Limb (tissue), 2 donors: ENCODE results near the gene BHLHE23.

Experiments
- DNase-seq, 2 donors: peaks; one replicate each; pipeline ENCODE4 v3.0.0-alpha.2; 2016; ENCODE audit errors: extremely low spot score in 2 of 2

The BHLHE23 gene

DNA sequence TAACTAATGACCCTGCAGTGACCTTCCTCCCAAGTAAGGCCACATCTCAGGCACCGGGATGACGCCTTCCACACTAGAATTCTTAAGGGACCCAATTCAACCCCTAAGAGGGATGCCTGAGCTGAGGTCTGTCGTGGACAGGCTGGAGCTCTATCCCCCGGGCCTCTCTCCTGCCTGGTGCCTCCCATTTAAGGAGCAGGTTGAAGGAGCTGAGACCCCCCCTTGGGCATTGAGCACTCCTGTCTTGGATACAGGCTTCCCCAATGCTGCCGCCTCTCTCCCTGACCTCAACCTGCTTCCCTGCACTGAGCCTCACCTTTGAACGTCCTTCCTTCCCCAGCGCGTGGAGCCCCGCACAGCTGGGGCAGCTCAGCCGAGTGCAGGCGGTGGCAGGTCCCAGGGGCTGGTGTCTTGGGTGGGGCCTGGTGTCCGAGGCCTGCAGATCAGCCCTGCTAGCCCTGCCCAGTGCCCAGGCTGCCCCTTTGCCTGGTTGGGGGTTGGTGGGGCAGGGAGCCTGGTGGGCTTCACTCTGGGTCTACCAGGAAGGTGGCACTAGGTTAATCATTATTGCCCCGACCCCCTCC lies 19.9 kb upstream of the BHLHE23 start:
- peak in 1 of 2 donors; percentile 24 for DNase-seq

DNA sequence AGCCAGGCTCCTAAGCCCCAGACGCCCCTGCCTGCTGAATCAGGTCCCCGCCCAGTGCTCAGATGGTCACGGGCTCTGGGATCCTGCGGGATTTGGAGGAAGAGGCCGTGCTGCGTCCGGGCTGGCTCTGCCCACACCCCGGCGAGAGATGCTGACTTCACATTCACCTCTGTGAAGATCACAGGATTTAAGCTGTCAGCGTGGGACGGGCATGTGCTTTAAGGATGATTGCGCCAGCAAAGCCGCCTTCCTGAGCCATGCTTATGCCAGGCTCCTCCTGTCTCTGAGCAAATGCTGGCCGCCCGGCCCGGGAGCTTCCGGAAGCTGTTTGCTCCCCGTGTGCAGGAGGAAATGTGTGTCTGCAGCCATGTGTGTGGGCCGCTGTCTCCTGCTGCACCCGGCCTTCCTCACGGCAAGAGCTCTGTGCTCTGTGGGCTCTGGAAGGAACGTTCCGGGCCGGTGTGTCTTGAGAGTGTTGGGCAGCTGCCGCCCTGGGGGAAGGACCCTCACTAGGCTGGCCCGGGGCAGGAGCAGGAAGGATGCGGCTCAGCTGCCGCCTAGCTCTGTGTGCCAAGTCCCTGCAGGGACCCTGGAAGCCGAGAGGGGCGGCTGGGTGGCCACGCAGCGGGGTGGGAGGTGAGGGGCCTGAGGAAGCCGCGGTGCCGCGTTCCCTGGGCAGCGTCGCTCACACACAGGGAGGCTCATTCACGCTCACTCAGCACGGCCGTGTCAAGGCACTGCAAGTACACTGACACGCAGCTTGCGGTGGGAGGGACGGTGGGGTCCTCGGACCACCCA lies 19.0 kb upstream of the BHLHE23 start:
- DNase-seq: peak in 1 of 2 donors; percentile 33

DNA sequence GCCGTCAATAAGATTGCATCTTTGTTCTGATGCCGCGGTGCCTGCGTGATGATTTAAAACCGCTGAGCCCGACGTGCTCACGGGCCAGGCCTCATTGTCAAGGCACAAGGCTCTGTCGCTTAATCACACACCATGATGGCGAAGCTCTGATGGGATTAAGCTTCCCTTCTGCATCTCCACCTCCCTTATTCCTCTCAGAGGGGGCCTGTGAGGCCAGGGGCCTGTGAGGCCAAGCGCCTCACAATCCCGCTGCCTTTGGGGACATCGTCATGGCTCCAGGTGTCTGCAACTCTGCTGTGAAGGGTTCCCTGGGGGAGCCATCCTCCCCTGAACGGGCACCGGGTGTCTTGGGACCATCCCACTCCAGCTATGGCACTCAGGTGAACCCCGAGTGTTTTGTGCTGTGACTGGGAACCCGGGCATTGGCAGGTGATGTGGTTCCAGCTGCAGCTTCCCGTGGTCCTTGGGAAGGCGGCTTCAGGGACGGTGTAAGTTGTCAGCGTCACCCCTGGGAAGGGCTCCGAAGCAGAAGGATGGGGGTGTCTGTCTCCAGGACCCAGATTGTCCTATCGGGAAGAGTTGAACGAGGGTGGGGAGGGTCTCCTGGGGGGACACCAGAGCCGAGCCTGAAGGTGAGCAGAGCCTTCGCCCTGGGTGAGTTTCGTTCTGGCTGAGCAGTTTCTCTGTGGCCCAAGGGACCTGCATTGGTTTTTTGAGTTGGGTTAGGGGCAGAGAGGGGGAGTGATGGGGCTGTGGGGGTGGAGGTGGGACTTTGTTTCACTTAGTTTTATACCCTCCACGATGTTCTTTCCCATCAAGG lies 18.0 kb upstream of the BHLHE23 start:
- peak in 1 of 2 donors; percentile 21 for DNase-seq

DNA sequence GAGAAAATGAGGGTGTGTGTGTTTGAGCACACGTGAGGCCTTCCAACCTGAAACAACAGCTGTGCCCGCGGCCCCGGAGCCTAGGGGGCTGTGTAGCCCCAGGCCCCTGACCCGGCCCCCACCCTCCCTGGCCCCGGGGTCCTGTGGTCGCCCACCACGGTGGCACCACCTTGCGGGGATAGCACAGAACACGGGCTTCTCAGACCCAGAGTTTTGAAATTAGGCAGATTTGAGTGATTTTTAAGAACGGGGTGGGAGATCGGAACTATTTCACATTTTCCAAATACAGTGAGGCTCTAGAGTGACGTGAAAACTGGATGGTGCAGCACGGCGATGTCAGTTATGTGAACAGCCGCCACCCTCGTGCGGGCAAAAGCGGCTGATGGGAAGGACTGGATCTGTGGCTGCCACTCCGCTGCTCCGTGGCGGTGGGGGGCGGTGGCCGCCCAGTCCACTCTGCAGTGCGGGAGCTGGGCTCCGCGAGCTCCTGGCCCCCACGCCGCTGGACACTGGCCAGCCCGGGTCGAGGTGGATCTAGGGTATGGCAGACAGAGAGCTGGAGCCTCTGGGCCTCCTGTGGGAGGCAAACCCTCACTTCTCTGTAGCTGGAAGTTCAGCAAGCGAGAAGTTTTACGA lies 17.3 kb upstream of the BHLHE23 start:
- DNase-seq: peak in 1 of 2 donors; percentile 24

DNA sequence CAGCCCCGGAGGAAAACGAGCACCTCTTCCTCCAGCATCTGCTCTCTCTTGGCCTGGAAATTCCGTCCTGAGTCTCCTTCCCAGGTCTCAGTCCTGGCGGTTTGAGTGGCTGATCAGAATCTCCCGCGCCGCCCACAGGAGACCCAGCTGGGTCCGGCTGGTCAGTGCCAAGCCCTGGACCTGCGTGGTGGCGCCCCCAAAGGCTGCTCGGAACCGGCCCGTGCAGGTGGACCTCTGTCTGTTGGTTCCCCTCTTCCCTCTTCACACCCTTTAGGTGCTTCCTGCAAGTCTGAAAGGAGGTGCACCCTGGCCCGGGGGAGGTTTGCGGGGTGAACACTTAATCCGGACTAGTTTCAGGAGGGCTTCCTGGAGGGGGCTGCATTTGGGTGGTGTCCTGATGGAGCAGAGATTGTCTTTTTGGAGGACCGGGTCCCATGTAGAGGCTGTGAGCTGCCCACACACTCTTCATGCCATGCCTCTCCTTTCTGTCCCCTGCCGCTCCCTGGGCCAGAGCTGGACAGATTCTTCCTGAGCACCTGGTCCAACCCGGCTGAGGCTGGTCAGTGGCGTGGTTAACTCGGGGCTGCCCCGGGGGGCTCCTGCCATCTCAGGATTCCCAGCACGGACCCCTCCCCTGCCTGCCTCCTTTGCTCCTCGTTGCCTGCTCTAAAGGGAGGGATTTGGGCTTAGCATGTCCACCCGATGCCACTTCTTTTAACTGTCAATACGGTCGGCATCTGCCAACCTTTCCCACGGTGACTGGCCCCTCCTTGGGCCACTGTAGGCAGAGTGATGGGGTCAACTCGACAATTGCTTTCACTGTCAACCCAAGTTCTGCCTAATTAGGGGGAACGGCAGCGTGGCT lies 16.5 kb upstream of the BHLHE23 start:
- peak in 1 of 2 donors; percentile 23 for DNase-seq

DNA sequence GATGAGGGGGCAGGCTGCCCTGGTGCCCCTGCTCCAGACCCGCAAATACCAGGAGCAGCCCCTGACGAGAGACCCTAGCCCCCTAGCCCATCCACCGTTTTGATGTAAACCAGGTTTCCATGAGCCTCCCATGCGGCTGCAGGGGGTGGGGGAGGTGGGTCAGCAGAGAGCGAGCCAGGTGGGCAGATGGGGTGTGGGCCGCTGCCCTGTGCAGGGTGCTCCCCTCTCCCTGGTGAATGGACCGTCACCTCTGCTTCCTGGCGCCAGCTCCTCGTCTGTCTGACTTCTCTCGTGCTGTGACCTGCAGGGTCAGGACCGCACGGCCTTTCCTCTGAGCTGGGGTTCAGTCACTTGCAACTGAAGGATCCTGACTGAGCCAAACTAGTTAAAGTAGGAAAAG lies 15.7 kb upstream of the BHLHE23 start:
- DNase-seq: peak in 1 of 2 donors; percentile 17

DNA sequence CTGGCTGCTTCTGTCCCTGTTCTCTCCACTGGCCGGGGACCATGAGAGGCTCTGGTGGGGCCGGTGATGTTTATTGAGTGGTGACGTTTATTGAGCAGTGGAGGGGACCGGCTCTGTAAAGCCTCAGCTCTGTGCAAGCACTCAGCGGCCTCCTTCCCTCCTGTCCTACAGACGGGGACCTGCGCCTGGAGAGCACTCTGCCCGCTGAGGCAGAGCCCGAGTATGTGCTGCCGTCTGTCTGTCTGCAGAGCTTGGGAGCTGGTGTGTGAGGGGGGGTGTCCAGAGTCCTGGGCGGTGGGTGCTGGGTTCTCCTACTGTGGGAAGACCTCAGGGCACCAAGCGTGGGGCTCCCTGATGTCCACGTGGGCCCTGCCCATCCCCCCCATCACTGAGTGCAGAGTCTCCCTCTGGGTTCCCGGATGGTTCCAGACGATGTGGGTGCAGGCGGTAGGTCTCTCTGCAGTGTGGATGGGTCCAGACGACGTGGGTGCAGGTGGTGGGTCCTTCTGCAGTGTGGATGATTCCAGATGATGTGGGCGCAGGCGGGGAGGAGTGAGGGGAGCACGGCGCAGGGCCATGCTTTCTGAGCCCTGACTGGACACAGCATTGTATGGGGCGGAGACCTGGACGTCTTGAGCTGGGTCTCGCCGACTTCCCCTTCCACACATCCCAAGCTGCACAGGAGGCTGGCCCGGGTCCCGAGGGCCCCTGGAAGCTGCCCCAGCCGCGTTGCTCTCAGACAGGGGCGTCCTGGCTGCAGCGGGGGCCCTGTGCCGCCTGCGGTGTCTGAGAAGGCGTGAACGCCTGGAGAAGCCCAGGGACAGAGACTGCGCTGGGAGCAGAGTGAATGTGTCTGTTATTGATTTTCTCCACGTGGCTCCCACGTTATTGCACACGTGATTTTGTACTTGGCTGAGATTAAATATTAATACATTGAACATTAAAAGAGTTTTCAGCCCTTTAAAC lies 14.9 kb upstream of the BHLHE23 start:
- peak in 1 of 2 donors; percentile 25 for DNase-seq

DNA sequence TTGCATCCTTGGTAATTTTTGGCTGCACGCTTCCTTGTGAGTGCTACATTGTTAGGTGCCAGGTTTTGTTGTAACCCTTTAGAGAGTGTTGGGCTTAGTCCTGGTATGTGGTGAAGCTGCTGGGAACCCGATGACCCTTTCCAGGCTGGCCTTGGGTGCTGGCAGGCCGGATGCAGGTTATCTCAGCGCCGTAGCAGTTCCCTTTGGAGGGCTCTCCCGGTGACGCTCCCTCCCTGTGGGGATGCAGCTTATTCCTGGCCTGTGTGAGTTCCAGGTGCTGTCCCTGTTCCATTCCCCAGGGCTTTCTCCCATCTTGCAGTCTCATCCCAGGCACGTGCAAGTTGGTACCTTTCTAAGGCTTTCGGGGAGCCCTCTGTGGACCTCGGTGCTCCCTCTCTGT lies 13.9 kb upstream of the BHLHE23 start:
- peak in 1 of 2 donors; percentile 20 for DNase-seq

DNA sequence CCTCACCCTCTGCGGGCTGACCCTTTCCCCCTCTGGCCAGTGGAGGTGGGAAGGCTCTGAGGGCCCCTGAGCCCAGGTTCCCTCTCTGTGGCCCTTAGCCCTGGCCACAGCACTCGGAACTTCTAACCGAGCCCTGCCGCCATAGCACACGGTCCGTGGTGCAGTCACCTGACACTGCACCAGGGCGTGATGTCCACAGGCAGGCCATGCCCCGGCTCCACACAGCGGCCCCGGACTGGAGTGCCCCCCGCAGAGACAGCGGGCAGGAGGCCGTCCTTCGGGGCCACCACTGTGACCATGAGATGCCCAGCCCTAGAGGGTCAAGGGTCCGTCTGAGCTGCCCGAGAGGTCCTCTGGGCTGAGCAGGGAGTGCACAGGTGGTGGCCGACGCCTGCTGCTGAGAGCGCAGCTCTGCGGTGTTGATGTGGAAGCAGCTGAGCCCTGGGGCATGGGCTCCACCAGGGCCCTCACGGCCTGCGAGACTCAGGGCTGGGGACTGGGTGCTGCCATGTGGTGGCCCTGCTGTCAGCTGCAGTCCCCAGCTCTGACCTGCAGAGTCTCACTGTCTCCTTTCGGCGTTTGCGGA lies 11.2 kb upstream of the BHLHE23 start:
- DNase-seq: peak in 1 of 2 donors; percentile 13

DNA sequence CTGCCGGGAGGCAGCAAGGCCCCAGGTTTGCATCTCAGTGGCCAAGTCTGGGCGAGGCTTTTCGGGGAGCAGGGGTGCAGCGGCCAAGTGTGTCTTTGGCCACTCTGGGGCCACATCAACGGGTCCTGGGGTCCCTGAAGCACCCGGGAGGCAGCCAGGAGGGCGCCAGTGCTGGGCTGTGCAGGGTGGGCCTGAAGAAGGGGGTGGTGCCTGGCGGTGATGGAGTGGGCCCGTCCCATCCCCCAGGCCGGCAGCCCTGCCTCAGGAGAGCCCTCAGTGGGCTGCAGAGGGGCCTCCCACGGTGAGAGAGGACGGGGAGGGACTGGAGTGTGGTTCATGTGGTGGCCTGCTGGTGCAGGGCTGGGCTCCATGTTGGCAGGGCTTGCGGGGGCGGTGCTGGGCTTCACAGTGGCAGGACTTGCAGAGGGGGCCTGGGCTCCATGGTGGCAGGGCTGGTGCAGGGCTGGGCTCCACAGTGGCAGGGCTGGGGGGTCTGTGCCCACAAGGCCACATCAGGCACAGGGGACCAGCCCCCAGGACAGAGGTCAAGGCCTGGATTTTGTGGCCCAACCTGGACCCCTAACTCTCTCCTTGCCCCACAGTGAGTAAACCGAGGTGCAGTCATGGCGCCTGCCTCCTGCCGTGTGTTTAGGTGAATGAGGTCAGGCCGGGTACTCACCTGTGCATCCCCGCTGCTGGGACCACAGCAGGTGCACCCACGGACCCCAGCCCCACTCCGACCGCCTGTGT lies 10.5 kb upstream of the BHLHE23 start:
- peak in 1 of 2 donors; percentile 21 for DNase-seq

DNA sequence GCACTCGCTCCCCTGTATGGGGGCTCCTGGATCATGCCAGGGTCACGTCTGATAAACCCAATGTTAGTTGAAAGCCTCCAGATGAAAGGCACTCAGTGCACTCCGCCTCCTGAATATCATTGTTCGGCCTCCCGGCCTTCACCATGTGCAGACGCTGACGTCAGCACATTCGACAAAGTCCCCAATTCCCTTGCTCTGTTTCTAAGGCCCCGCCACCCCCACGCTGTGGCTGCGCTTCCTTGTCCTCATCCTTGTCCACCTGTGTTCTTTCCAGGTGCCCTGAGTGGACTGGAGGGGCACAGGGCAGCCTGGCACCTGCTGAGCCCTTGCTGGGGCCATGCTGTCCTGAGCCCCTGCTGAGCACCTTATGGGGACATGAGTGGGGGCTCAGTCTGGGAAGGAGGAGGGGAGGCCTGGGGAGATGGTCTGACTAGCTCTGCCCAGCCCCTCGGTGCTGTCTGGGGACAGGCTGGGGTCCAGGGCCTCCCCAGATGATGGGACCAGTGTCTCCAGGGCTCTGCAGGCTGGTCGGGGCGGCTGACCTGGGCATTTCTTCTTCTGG lies 9.8 kb upstream of the BHLHE23 start:
- peak in 1 of 2 donors; percentile 27 for DNase-seq

DNA sequence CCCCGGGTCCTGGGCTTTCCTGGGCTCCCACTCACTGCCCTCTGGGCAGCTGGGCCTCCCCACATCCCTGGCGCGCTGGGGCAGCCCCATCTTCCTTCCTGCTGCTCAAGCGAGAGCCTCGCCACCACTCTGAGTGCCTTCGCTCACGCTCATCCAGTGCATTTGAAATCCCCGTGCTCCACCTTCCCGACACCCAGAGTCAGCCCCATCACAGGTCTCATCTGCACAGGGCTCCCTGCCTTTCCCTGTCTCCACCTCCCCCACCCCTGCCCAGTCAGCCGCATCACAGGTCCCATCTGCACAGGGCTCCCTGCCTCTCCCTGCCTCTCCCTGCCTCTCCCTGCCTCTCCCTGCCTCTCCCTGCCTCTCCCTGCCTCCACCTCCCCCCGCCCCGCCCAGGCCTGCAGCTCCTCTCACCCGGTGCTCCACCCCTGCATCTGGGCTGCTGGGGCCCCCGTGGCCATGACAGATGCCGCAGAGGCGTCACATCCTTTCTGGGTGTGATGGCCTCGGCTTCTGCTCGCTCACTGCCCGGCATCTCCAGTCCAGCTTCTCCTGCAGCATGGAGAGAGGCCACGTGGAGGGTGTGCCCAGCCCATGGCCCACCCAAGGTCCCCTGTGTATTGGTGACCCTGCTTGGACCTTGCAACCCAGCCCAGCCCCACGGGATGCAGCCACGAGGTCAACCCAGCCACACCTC lies 9.0 kb upstream of the BHLHE23 start:
- DNase-seq: no peak

DNA sequence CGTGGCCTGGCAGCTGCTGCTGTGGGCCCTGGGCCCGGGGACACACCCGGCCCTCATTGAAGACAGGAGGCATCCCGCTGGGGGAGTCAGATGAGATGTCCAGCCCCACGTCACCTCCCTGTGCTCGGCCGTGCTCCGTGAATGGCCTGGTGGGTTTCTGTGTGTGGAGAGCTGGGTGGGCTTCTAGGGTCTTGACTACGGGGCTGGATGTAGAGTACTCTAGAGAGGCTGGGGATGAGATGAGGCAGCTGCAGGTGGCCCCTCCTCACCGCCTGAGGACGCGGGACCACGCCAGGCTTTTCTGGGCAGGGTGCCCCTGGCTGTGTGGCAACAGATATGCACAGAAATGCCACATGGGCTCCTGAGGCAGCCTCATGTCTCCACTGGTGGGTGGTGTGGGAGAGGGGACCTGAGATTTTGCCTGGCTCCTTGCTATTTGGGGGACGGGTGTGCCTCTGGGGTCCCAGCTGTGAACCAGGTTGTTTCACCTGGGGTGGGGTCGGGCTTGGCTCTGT lies 8.4 kb upstream of the BHLHE23 start:
- no peak for DNase-seq

DNA sequence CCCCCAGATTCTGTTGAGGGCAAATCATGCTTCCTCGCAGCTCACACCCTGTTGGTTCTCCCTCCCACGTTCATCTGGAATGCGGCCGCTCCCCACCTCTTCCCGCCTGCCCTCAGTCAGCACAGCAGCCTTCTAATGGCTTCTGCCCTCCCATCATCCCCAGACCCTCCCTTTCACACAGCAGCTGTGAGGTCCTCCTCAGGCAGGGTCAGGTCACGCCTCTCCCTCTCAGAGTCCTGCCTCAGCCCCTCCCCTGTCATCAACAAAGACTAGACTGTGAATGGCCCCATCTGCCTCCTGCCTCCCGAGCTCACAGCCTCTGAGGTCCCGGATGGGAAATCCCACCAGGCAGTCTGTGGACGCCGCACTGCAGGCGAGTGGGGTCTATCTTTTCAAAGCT lies 7.9 kb upstream of the BHLHE23 start:
- DNase-seq: peak in 1 of 2 donors; percentile 45

DNA sequence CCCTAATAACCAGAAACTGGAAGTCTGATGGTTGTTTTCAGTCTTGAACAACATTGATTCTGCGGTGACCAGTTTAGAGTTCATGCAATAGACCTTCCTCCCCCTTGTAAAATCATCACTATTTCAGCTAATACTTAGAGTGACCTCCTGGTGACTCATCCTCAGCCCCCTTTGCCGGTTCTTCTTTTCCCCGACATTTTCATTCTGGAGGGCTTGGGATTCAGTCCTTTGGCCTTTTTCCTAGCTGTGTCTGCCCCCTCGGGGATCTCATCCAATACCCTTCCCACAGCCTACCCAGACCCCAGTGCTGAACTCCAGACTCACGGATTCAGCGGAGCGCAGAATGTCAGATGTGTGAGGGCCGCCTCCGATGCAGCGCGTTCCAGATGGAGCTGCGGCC lies 7.5 kb upstream of the BHLHE23 start:
- DNase-seq: no peak

DNA sequence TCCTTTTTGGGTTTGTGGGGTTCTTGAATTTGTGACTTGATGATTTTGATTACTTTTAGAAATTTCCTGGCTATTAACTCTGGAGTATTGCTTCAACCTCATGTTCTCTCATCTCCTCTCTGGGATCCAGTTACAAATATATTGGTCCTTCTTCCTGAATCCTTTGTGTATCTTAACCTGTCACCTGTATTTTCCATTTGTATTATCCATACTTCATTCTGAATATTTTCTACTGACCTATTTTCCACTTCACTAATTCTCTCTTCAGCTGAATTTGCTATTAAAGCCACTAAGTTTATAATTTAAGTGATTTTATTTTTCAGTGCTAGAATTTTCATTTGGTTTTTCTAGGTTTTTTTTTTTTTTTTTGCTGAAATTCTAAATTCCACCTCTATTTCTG lies 6.4 kb upstream of the BHLHE23 start:
- DNase-seq: no peak

DNA sequence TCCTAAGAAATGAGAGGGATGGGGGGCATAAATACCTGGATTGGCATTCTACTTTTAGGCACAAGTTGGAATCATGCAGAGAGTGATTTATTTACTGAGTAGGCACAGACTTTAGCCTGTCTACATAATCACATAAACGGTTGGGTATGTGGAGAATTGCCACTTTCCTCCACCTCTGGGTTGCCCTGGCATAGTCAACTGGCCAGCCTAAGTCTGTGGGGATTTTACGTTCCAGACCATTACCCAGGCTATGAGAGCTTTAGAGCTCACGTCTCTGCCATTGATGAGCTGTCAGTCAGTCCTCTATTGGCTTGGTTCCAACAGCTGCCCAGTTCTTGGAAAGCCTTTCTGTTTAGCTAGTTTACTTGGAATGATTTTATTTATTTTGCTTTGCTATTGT lies 5.0 kb upstream of the BHLHE23 start:
- no peak for DNase-seq
